ENCODE results near the gene CFD.
A peak's percentile ranks its signal among the peaks of the same experiment; 100 is the strongest.

Gene CFD

GRCh38 chr19:843180-843835, 16.2 kb upstream of the CFD start (continued):
- TF ChIP-seq ZNF146 (tag by site-specific recombination; IDR thresholded peaks at IDR 0.05) (no peak), ZNF626 (tag by site-specific recombination; IDR thresholded peaks at IDR 0.05) (no peak), ZNF175 (tag by site-specific recombination; IDR thresholded peaks at IDR 0.05) (no peak), ZNF488 (tag by site-specific recombination; IDR thresholded peaks at IDR 0.05) (no peak), ZBTB20 (tag by site-specific recombination; IDR thresholded peaks at IDR 0.05) (peak; percentile 86), ZNF311 (tag by site-specific recombination; IDR thresholded peaks at IDR 0.05; ENCODE audit: borderline replicate concordance) (no peak), ZNF501 (tag by site-specific recombination; IDR thresholded peaks at IDR 0.05) (no peak), ZNF292 (tag by site-specific recombination; IDR thresholded peaks at IDR 0.05; ENCODE audit: borderline replicate concordance, low read depth) (no peak), SALL2 (tag by site-specific recombination; IDR thresholded peaks at IDR 0.05; ENCODE audit: borderline replicate concordance) (no peak), ZNF132 (tag by site-specific recombination; IDR thresholded peaks at IDR 0.05; ENCODE audit: borderline replicate concordance) (no peak), ZNF548 (tag by site-specific recombination; IDR thresholded peaks at IDR 0.05) (no peak), ZBTB17 (tag by site-specific recombination; IDR thresholded peaks at IDR 0.05) (peak; percentile 33; the same call in 1 of the 2 replicates), SP7 (tag by site-specific recombination; IDR thresholded peaks at IDR 0.05) (0 out of 2 replicates have a peak, but pooled peaks have one; percentile 25), KLF8 (tag by site-specific recombination; IDR thresholded peaks at IDR 0.05) (no peak; the same call in 1 of the 2 replicates), ZBTB10 (tag by site-specific recombination; IDR thresholded peaks at IDR 0.05) (0 out of 2 replicates have a peak, but pooled peaks have one; percentile 33), ZFHX2 (tag by site-specific recombination; conservative IDR thresholded peaks at IDR 0.05) (peak; percentile 90), WT1 (tag by site-specific recombination; IDR thresholded peaks at IDR 0.05) (peak; percentile 22; the same call in 1 of the 2 replicates), GLIS2 (tag by site-specific recombination; IDR thresholded peaks at IDR 0.05) (peak; percentile 52; the same call in 1 of the 2 replicates), ZNF658 (tag by site-specific recombination; IDR thresholded peaks at IDR 0.05) (no peak), ZNF629 (tag by site-specific recombination; IDR thresholded peaks at IDR 0.05) (no peak), ZNF138 (tag by site-specific recombination; IDR thresholded peaks at IDR 0.05; ENCODE audit: borderline replicate concordance) (no peak), KLF17 (tag by site-specific recombination; IDR thresholded peaks at IDR 0.05) (no peak), ZNF335 (tag by site-specific recombination; conservative IDR thresholded peaks at IDR 0.05) (peak; percentile 87), GLIS1 (tag by site-specific recombination; IDR thresholded peaks at IDR 0.05) (peak; percentile 65), ZNF660 (tag by site-specific recombination; IDR thresholded peaks at IDR 0.05) (no peak), SCRT2 (tag by site-specific recombination; IDR thresholded peaks at IDR 0.05) (peak; percentile 72; the same call in 1 of the 2 replicates), ZNF16 (tag by site-specific recombination; IDR thresholded peaks at IDR 0.05; ENCODE audit: low read depth) (no peak), EGR2 (tag by site-specific recombination; IDR thresholded peaks at IDR 0.05; ENCODE audit: low read depth) (peak; percentile 88)
- TF ChIP-seq, protein P1, sequence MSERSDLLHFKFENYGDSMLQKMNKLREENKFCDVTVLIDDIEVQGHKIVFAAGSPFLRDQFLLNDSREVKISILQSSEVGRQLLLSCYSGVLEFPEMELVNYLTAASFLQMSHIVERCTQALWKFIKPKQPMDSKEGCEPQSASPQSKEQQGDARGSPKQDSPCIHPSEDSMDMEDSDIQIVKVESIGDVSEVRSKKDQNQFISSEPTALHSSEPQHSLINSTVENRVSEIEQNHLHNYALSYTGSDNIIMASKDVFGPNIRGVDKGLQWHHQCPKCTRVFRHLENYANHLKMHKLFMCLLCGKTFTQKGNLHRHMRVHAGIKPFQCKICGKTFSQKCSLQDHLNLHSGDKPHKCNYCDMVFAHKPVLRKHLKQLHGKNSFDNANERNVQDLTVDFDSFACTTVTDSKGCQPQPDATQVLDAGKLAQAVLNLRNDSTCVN (tag by site-specific recombination; optimal IDR thresholded peaks at IDR 0.05): peak; percentile 54
- TF ChIP-seq, protein P2, sequence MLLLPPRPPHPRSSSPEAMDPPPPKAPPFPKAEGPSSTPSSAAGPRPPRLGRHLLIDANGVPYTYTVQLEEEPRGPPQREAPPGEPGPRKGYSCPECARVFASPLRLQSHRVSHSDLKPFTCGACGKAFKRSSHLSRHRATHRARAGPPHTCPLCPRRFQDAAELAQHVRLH (tag by site-specific recombination; IDR thresholded peaks at IDR 0.05): no peak
- TF ChIP-seq, protein P3, sequence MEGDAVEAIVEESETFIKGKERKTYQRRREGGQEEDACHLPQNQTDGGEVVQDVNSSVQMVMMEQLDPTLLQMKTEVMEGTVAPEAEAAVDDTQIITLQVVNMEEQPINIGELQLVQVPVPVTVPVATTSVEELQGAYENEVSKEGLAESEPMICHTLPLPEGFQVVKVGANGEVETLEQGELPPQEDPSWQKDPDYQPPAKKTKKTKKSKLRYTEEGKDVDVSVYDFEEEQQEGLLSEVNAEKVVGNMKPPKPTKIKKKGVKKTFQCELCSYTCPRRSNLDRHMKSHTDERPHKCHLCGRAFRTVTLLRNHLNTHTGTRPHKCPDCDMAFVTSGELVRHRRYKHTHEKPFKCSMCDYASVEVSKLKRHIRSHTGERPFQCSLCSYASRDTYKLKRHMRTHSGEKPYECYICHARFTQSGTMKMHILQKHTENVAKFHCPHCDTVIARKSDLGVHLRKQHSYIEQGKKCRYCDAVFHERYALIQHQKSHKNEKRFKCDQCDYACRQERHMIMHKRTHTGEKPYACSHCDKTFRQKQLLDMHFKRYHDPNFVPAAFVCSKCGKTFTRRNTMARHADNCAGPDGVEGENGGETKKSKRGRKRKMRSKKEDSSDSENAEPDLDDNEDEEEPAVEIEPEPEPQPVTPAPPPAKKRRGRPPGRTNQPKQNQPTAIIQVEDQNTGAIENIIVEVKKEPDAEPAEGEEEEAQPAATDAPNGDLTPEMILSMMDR (tag by site-specific recombination; IDR thresholded peaks at IDR 0.05): peak; percentile 19; the same call in 1 of the 2 replicates
